ENCODE results near the gene DOCK8.

DOCK8 gene

DNA sequence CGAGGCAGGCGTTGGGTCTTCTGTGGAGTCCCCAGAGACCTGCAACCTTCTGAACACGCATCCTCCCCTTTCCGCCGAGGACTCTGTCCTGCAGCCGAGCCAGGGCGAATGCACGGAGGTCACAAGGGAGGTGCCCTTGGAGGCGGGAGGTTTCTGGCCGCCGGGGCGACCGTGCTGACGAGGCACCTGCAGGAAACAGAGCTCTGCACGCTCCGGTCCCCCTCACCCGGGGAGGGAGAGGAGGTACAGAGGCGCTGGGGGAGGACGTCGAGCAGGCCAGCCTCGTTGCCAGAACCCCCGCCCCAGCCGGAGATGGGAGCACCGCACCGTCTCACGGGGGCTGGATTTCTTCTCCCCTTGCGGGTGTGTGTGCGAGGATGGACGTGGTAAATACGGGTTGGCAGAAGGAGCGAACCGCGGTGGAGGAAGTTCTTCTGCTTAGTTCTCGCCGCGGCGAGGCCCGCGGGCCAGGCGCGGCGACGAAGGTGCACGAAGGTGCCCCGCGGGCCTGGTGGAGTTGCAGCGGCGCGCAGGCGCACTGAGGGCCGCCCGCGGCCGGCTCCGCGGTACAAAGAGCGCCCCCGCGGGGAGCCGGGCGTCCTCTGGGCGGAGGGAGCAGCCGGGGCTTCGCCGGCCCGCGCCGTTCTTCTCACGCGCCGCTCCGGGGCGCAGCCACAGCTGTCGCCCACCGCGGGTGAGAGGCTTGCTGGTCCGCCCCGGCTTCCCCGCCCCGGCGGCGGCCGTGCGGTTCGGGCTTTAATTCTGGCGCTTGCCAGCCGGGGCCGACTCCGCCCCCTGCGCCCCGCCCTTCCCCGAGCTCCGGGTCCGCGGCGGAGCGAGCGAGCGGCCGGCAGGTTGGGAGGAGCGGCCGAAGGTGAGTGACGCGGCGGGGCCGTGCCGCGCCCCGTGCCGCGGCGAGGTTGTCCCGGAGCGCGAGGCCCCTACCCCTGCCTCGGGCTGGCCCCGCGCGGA is 289.5 kb downstream of the DOCK8 start, which contains the start of gene KANK1:
Gene KANK1, plus strand, starts transcription at position 815 of the 972 bp plus-strand sequence.
- DNase-seq (ENCODE audit: low read depth), result peak; percentile 76

DNA sequence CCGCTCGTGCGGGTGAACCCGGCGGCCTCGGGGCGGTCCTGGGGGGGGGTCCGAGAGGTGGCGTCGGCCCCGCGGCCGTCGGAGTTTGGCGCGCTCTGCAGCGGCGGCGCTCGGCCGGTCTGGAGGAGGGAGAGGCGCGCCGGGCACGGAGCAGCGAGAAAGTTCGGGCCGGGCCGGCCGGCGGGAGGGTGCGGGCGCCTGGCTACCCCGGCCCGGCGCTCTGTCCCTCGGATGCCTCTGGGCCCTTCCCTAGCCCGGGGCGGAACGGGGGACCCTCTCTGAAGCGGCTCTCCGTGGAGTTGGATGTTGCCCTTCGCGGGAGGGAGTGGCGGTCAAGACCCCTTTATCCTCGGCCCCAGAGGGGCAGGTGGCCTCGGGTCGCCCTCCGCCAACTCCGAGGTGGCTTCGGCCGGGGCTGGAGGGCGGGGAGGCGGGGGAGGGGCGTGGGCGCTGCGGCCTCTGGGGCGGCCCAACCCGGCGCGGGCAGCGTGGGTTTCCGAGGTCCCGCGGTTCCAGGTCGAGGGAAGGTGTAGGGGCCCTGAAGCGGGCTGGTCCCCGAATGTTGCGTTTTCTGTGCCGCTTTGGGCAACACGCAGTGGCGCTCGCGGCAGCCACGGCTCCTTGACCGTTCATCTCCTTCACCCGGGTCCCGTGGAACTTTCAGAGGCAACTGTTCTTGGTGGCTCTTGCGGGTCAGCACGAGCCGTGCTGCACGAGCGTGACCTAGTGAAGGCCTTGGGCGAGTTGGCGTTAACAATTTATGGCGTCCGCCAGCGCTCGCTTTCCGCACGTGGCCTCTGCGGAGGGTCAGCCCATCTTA is 290.5 kb downstream of the DOCK8 start:
- DNase-seq (ENCODE audit: low read depth), result no peak

DNA sequence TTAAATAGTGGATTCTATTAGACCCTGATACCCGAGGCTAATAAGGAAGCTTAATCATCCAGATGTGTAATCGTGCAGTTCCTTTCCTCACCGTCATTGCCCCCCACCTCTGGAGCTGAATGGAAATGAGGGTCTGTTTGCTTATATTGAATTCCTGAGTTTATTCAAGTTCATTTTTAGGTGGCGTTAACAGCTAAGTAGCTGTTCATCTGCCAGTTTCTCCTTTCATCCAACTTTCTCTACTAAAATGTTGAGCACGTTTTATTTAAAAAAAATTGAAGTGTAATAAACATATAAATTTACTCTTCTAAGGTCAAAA is 291.0 kb downstream of the DOCK8 start:
- no peak for DNase-seq (ENCODE audit: low read depth)

DNA sequence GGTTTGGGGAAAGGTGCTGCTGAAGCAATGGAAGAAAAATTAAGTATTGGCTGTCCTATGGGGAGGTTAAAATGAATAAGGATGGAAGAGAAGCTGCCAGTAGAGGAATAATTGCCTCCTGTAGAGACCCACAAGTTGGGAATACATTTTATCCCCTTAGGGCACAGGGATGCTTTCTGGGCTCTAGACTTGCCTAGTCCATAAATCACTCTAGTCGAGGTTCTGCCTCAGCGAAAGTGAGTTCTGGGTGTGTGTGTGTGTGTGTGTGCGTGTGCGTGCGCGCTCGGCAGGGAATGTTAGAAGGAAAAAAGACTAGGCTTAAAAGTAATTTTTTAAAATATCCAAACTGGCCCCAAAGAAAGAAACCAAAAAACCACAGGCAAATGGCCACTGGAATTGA is 291.6 kb downstream of the DOCK8 start:
- no peak for DNase-seq (ENCODE audit: low read depth)

DNA sequence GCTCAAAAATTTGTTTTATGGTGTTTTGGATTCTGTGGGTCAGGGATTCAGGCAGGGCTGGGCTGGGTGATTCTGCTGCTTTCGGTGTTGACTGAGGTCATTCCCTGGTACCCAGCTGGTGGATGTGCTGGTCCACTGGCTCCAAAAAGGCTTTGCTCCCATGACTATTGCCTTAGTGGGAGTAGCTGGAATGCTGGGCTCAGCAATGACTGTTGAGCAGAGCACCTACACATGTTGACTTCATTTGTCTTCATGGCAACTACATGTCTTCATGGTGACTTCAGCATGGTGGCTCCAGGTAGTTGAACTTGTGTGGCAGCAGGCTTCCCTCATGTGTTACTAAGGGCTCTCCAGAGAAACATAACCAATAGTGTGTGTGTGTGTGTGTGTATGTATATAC is 297.2 kb downstream of the DOCK8 start:
- no peak for DNase-seq (ENCODE audit: low read depth)

DNA sequence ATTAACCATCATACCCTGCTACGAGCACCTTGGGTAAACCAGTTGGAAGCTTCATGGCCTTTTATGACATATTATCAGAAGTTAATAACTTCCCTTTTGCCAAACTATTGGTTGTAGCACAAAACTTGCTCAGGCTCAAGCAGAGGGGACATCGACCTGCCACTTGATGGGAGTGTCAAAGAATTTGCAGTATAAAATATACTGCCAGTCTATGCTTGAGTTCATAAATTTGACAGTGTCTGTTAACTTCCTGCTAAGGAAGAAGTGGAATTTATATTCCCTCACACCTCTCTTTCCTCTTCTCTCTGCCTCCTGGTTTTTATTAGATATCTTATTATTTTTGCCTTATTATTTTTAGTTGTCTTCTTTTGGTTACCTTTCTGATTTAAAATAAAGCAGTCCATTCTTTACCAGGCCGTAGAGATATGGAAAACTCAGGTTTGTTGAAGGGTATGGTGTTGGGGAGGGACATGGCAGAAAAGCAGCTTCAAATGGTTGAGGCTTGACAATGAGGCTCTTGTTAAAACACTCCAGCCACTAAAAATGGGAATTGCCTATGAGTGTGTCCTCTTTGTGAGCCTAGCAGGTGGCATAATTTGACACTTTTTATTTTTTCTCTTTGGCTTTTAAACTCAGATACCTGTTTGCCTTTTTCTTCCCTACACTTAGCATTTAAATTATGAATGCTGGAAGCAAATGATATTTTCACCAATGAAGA is 298.0 kb downstream of the DOCK8 start:
- DNase-seq (ENCODE audit: low read depth), result no peak
